Sigmoid colon (tissue), 4 donors: ENCODE measurements around the gene SOCS6.

Source experiments
- CTCF ChIP-seq, 4 experiments: fragments of 450-650 bp in 3 of 4; fragments of 200-600 bp in 1 of 4; IDR thresholded peaks; one replicate each; pipeline ENCODE4 v1.5.1; 2016 to 2019; ENCODE audit warnings: antibody characterized with exemption in 4 of 4, mild to moderate bottlenecking in 3 of 4, moderate library complexity in 2 of 4
- POLR2A ChIP-seq, 2 donors: fragments of 450-650 bp; IDR thresholded peaks; one replicate each; pipeline ENCODE4 v1.6.1; 2016; ENCODE audit warnings: antibody characterized with exemption in 2 of 2, mild to moderate bottlenecking in 2 of 2, moderate library complexity in 2 of 2
- POLR2AphosphoS5 ChIP-seq, 4 donors: sonication (generic); formaldehyde crosslinking; IDR thresholded peaks; one replicate each; pipeline ENCODE4 v1.6.1; 2017; ENCODE audit warnings: antibody characterized with exemption in 4 of 4

- TF ChIP-seq CTCF (IDR thresholded peaks at IDR 0.05): no peak
- no peak for TF ChIP-seq POLR2AphosphoS5 (IDR thresholded peaks at IDR 0.05)
- TF ChIP-seq POLR2A (IDR thresholded peaks at IDR 0.05): no peak
Observed at GRCh38 chr18:70260683-70261082, 28.2 kb upstream of the SOCS6 start.
